ENCODE results near the gene SLC38A7. TPM values are rescaled to one million over a fixed set of nuclear protein-coding genes. Genes with fewer than 3 reads are reported as not detected.
A peak's percentile ranks its signal among the peaks of the same experiment; 100 is the strongest.

The SLC38A7 gene
- total and polyA plus RNA-seq, 2 of the 13 experiments (the other 11 are each of a cell fraction or from before 2014, with no cell fraction given): 13.2 to 14.1 TPM

- peak; percentile 86 for TF ChIP-seq ARNT2 (CRISPR knock-in tag; IDR thresholded peaks at IDR 0.05; ENCODE audit: low read depth)
- peak; percentile 93; the same call in 1 of the 2 replicates for TF ChIP-seq ZNF558 (CRISPR knock-in tag; IDR thresholded peaks at IDR 0.05; ENCODE audit: borderline replicate concordance)
- no peak for TF ChIP-seq CTCF (CRISPR knock-in tag; IDR thresholded peaks at IDR 0.05)
- TF ChIP-seq ZNF724P (CRISPR knock-in tag; IDR thresholded peaks at IDR 0.05; ENCODE audit: borderline replicate concordance): peak; percentile 84
- peak; percentile 89; the same call in 1 of the 2 replicates for TF ChIP-seq ZNF343 (CRISPR knock-in tag; IDR thresholded peaks at IDR 0.05)
- peak; percentile 84 for TF ChIP-seq WIZ (CRISPR knock-in tag; IDR thresholded peaks at IDR 0.05)
- TF ChIP-seq SALL1 (CRISPR knock-in tag; IDR thresholded peaks at IDR 0.05): peak; percentile 69
- no peak for TF ChIP-seq SETDB1 (CRISPR knock-in tag; IDR thresholded peaks at IDR 0.05; ENCODE audit: borderline replicate concordance)
- TF ChIP-seq CREB1 (IDR thresholded peaks at IDR 0.05): peak; percentile 94
- TF ChIP-seq CREB1 (CRISPR knock-in tag; IDR thresholded peaks at IDR 0.05): peak; percentile 99
- TF ChIP-seq, protein P1, sequence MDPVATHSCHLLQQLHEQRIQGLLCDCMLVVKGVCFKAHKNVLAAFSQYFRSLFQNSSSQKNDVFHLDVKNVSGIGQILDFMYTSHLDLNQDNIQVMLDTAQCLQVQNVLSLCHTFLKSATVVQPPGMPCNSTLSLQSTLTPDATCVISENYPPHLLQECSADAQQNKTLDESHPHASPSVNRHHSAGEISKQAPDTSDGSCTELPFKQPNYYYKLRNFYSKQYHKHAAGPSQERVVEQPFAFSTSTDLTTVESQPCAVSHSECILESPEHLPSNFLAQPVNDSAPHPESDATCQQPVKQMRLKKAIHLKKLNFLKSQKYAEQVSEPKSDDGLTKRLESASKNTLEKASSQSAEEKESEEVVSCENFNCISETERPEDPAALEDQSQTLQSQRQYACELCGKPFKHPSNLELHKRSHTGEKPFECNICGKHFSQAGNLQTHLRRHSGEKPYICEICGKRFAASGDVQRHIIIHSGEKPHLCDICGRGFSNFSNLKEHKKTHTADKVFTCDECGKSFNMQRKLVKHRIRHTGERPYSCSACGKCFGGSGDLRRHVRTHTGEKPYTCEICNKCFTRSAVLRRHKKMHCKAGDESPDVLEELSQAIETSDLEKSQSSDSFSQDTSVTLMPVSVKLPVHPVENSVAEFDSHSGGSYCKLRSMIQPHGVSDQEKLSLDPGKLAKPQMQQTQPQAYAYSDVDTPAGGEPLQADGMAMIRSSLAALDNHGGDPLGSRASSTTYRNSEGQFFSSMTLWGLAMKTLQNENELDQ (CRISPR knock-in tag; IDR thresholded peaks at IDR 0.05; ENCODE audit: borderline replicate concordance): peak; percentile 54; the same call in 1 of the 2 replicates
- no peak for TF ChIP-seq HINFP (CRISPR knock-in tag; IDR thresholded peaks at IDR 0.05; ENCODE audit: low read depth)
- TF ChIP-seq ZNF556 (CRISPR knock-in tag; IDR thresholded peaks at IDR 0.05; ENCODE audit: borderline replicate concordance): peak; percentile 12; the same call in 1 of the 2 replicates
- TF ChIP-seq, protein P2, sequence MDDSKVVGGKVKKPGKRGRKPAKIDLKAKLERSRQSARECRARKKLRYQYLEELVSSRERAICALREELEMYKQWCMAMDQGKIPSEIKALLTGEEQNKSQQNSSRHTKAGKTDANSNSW (CRISPR knock-in tag; IDR thresholded peaks at IDR 0.05; ENCODE audit: borderline replicate concordance): no peak
- no peak for TF ChIP-seq MAFG (CRISPR knock-in tag; IDR thresholded peaks at IDR 0.05)
- TF ChIP-seq ZNF629 (CRISPR knock-in tag; conservative IDR thresholded peaks at IDR 0.05): 0 out of 2 replicates have a peak, but pooled peaks have one; percentile 2
- no peak for TF ChIP-seq FOSL1 (CRISPR knock-in tag; IDR thresholded peaks at IDR 0.05; ENCODE audit: borderline replicate concordance)
- TF ChIP-seq ZNF710 (CRISPR knock-in tag; IDR thresholded peaks at IDR 0.05; ENCODE audit: borderline replicate concordance): no peak; the same call in 1 of the 2 replicates
These were observed 54.6 kb downstream of the SLC38A7 start, which contains the start of gene CNOT1 (continued) for GRCh38 chr16:58629733-58630640.

All from HepG2 (cell line).